ENCODE results near the gene SCFD2. TPM values are rescaled to one million over a fixed set of nuclear protein-coding genes. Genes with fewer than 3 reads are reported as not detected.

SCFD2 gene
- total RNA-seq, 1 experiment from 2014 or later = 19.2 TPM

DNA sequence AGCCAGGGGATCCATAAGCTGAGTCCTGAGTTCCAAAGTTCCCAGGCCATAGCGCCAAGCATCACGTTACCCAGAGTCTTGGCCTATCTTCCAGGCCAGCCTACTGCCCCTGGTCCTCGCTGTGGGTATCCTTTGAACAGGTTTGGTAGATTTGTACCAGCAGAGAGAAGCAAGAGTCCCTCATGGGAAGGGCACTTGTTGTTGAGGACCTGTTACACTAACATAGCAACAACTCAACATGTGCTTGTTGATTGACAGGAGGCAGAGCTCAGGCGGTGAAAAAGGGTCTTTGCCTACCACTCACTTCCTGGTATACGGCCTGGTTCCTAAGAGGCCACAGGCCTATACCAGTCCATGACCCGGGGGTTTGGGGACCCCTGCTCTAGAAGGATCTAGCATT is 365.3 kb downstream of the SCFD2 start:
- ChIA-PET POLR2A (interaction anchor here (1.0 kb wide), 1 partner anchor 8 kb away, joined by 4 read pairs; no protein-coding TSS in a partner anchor), CTCF (interaction anchor here (0.7 to 1.5 kb wide), 3 partner anchors 14 to 993 kb away, joined by 4 to 5 read pairs (median 4); no protein-coding TSS in a partner anchor)
- intact Hi-C loops (cut with micrococcal nuclease) = no loop called here
- Mint-ChIP-seq H3K27me3 (ENCODE audit: insufficient read depth, unreplicated experiment) (no peaks in the 10 kb centered on the region), H3K9me3 (ENCODE audit: unreplicated experiment) (no peaks in the 10 kb centered on the region), H3K4me3 (ENCODE audit: unreplicated experiment) (no peak overlapping the region), H3K27ac (ENCODE audit: low read depth, unreplicated experiment) (no peak overlapping the region), H3K4me1 (ENCODE audit: insufficient read depth, unreplicated experiment) (no peaks in the 10 kb centered on the region), H3K36me3 (ENCODE audit: insufficient read depth, unreplicated experiment) (no peaks in the 10 kb centered on the region)
- no peak for DNase-seq (ENCODE audit: unreplicated experiment)
- no TSS peak for BruUV-seq (replicated peaks)
- no peak for TF ChIP-seq CTCF (IDR thresholded peaks at IDR 0.05; ENCODE audit: unreplicated experiment)

DNA sequence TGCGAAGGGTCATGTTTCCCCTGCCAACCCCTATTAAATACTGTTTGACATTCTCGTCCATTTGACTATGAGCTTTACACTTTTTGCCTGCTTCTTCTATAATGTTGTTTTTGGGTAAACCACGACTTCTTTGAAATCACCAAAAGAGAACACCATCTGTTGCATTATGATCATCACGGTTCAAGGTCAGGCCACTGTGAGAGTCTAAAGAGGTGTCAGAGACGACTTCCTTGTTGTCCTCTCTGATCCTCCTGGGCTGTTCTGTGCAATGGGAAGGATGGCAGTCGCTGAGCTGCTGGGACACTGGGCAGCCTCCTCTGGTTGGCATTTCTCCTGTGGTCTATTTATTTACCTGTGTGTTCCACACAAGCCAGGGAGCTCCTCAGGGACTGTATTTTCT is 366.2 kb downstream of the SCFD2 start:
- no peak overlapping the region for H3K4me3 Mint-ChIP-seq (ENCODE audit: unreplicated experiment)
- no peak overlapping the region for H3K27ac Mint-ChIP-seq (ENCODE audit: low read depth, unreplicated experiment)
- ChIA-PET POLR2A (interaction anchor here (1.0 kb wide), 1 partner anchor 9 kb away, joined by 4 read pairs; no protein-coding TSS in a partner anchor), CTCF (interaction anchor here (0.6 to 0.8 kb wide), 4 partner anchors 12 to 994 kb away, joined by 3 to 4 read pairs (median 4); no protein-coding TSS in a partner anchor)
- DNase-seq (ENCODE audit: unreplicated experiment) = no peak
- intact Hi-C loops (cut with micrococcal nuclease) = no loop called here
- H3K4me1 Mint-ChIP-seq (ENCODE audit: insufficient read depth, unreplicated experiment) = no peaks in the 10 kb centered on the region
- no peaks in the 10 kb centered on the region for H3K36me3 Mint-ChIP-seq (ENCODE audit: insufficient read depth, unreplicated experiment)
- no peak for TF ChIP-seq CTCF (IDR thresholded peaks at IDR 0.05; ENCODE audit: unreplicated experiment)
- BruUV-seq (replicated peaks) = no TSS peak
- no peaks in the 10 kb centered on the region for H3K9me3 Mint-ChIP-seq (ENCODE audit: unreplicated experiment)
- no peaks in the 10 kb centered on the region for H3K27me3 Mint-ChIP-seq (ENCODE audit: insufficient read depth, unreplicated experiment)

DNA sequence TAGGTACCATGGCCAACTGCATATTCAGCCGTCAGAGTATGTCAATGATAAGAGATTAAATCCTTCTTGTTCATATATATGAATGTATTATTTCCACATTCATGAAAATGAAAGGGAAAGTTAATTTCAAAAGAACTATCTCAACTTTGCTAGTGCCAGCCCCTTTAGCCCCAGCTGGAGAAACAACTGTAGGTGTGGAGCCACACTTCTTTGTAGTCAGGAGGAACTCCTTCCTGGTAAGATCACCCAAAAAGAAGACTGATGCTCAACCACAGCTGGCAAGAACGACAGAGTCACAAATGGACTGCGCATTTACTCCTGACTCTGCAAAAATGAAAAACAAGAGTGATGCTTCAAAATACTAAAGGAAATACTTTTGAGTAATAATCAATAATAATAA is 367.4 kb downstream of the SCFD2 start:
- DNase-seq (ENCODE audit: unreplicated experiment) = no peak
- ChIA-PET POLR2A (no interaction called here), CTCF (interaction anchor here (0.7 kb wide), 1 partner anchor 15 kb away, joined by 6 read pairs; no protein-coding TSS in a partner anchor)

GRCh38 chr4:52997132-52997416 is 368.8 kb downstream of the SCFD2 start:
- no TSS peak for BruUV-seq (replicated peaks)
- Mint-ChIP-seq H3K9me3 (ENCODE audit: unreplicated experiment) (no peaks in the 10 kb centered on the region), H3K36me3 (ENCODE audit: insufficient read depth, unreplicated experiment) (no peaks in the 10 kb centered on the region), H3K4me1 (ENCODE audit: insufficient read depth, unreplicated experiment) (no peaks in the 10 kb centered on the region), H3K27ac (ENCODE audit: low read depth, unreplicated experiment) (no peak overlapping the region), H3K27me3 (ENCODE audit: insufficient read depth, unreplicated experiment) (no peaks in the 10 kb centered on the region), H3K4me3 (ENCODE audit: unreplicated experiment) (no peak overlapping the region)
- intact Hi-C loops (cut with micrococcal nuclease) = no loop called here
- no peak for TF ChIP-seq CTCF (IDR thresholded peaks at IDR 0.05; ENCODE audit: unreplicated experiment)
- POLR2A ChIA-PET = interaction anchor here (0.5 kb wide), 1 partner anchor 807 kb away, joined by 3 read pairs; no protein-coding TSS in a partner anchor
- CTCF ChIA-PET = interaction anchor here (0.6 kb wide), 2 partner anchors 15 to 454 kb away, joined by 3 read pairs; no protein-coding TSS in a partner anchor
- no peak for DNase-seq (ENCODE audit: unreplicated experiment)

More for the DNA sequence above, 367.4 kb downstream of the SCFD2 start:
- Mint-ChIP-seq H3K4me3 (ENCODE audit: unreplicated experiment) (no peak overlapping the region), H3K9me3 (ENCODE audit: unreplicated experiment) (no peaks in the 10 kb centered on the region), H3K4me1 (ENCODE audit: insufficient read depth, unreplicated experiment) (no peaks in the 10 kb centered on the region), H3K36me3 (ENCODE audit: insufficient read depth, unreplicated experiment) (no peaks in the 10 kb centered on the region), H3K27ac (ENCODE audit: low read depth, unreplicated experiment) (no peak overlapping the region), H3K27me3 (ENCODE audit: insufficient read depth, unreplicated experiment) (no peaks in the 10 kb centered on the region)
- TF ChIP-seq CTCF (IDR thresholded peaks at IDR 0.05; ENCODE audit: unreplicated experiment) = no peak
- no TSS peak for BruUV-seq (replicated peaks)
- intact Hi-C loops (cut with micrococcal nuclease) = no loop called here
